HG02938 (cell line): Measurements from ENCODE around the gene COQ9.

Experiments
- ATAC-seq: cut with Tn5 transposase; IDR thresholded peaks from one replicate; pipeline ENCODE4 v1.9.1; 2021; ENCODE audit warnings: mild to moderate bottlenecking, moderate library complexity; ENCODE audit not compliant: unreplicated experiment

COQ9 gene

DNA sequence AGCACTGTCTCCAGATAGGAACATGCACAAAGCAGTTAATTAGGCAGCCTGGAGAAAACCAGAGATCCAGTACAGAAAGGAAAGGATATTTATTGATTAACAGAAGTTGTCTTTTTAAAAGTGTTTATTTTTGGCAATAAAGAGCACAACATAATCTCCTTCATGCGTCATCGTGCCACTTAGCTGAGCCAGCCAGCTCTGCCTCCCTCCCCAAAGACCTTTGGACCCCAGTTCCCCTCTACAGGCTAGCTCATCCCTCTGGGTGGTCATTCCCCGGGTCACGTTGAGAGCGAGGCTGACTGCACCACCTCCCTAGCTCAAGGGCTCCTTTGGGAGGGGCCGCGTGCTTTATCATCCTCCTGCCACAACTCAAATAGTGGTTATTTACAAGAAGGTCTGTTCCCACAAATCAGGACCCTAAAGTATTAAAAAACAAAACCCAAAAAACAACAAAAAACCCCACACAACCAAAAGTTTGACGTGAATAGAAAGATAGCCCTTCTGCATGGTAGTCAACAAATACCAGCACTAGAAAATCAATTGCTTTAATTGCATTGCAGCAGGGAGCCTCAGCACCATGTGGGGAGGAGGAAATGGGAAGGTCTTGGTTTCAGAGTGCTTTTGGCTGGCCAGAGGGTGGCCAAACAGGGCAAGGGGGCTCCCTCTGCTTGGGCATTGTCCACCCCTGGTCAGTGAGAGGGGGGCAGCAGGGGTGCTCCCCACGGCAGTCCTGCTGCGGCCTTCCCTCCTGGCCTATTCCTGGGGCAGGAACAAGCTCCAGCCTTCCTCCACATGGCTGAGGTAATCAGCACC is 24.8 kb downstream of the COQ9 start:
- ATAC-seq: no peak

- ATAC-seq: no peak
These were observed 25.4 kb downstream of the COQ9 start for GRCh38 chr16:57472665-57473060.

- ATAC-seq: no peak
These were observed 26.0 kb downstream of the COQ9 start for GRCh38 chr16:57473176-57473840.

DNA sequence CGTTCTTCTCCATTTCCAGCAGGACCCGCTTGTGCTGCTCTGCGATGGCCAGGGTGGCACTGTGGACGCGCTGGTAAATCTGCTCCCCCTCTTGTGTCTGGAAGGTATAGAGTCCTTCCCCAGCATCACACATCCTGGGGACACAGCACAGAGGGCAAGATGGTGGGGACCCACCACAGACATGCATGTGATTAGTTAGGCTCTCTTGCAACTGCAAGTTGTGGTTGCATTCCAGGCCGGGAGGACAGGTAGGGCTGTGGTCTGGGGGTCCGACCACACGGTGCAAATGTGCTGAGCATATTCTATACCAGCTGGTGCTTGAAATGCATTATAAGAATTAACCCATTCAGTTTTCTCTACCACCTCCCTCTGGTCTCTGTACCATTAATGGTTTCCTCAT is 26.6 kb downstream of the COQ9 start:
- no peak for ATAC-seq

DNA sequence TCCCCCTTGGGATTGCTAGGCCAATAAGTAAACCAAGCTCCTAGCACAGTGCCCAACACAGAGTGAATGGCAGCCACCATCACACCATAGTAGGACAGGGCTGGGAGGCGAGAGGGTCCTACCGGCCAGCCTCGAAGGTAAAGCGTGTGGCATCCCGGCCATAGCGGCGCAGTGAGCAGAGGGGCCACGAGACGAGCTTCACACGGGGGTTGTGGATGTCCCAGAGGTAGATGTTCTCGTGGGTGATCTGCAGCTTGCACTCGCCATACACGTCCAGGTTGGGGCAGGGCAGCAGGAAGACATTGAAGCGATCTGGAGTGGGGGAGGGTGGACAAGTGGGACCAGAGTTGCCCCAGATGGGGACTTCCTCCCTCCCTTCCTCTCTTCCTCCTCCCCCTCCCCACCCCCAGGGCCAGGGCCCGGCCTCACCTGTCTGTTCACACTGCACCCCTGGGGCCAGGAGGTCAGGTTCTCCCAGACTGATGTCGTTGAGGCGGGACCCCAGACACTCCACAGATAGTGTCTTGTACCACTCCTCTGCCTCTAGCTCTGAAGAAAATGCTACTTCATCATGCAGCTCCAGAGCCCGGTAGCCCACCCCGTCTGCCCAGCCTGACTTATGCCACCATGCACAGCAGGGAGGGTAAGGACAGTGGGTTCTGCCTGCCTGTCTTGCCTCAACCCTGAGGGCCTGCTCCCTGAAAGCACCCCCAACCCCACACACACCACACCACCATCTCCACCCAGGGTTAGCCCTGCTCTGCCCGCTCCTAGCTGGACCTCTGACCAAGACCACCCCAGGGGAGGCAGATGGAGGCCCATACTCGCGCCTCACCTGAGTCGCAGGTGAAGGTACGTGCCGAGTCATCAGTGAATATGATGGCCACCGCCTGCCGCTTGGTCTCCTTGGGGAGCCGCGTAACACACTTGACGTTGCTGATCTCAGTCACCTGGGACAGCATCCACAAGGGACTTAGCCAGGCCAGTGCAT is 27.7 kb downstream of the COQ9 start:
- no peak for ATAC-seq

DNA sequence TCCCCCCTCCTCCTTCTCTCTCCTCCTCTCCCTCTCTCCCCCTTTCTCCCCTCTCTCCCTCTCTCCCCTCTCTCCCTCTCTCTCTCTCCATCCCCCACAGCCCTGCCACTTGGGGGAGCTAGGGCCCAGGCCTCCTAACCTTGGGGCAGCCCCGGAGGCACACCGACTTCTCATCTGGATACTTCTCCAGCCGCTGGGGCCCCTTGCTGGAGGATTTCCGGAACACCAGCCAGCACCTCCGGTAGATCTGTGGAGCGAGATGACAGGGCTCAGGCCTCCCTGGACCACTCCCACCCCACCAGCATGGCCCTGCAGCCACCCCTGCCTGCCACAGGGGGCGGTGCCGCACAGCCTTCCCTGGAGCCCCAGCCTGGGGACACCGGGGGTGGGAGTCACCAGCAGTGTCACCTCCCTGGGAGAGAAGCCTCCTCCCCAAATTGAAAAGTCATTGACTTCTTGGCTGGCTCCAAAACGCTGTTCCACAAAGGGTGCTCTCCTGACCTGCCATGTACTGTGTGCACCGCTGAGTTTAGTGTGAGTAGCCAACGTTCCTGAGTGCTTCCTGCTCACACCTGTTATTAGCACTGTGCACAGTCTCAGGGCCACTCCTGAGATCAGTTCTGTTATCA is 28.5 kb downstream of the COQ9 start:
- peak; percentile 85 for ATAC-seq

GRCh38 chr16:57476546-57477410 is 29.5 kb downstream of the COQ9 start:
- no peak for ATAC-seq

- no peak for ATAC-seq
These were observed 30.4 kb downstream of the COQ9 start for GRCh38 chr16:57477531-57478202.

DNA sequence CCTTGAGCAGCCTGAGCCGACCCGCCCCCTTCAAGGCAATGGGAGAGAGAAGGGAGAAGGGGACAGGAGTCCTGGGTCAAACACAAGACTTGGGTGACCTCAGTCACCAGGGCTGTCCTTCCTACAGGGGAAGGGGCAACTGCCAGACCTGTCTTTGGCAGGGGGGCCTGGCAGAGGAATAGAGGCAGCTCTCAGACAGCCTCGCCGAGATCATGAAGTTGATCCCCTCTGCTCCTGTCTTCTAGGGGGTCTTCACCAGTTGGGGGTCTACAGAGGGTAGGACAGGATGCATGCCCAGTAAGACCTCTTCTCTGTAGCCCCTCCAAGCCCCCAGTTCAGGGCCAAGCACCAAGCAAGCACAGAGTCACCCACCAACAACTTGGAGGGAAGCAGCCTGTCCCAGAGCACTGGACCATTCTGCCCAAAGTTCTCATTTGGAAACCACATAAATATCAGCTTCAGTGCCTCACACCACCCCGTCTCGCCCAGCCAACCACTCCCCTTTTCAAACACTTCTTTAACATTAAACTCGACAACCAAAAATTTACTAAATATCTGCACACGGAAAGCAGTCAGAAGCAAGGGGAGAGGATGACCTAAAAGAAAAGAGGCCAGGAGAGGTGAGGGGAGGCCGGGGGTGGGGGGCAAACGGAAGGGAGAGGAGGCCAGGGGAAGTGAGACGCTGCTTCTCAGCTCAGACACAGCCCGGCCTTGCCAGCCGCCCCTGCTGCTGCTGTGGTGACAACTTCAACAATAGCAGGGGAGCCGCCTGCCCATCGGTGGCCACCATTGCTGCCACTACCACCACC is 31.3 kb downstream of the COQ9 start:
- no peak for ATAC-seq

DNA sequence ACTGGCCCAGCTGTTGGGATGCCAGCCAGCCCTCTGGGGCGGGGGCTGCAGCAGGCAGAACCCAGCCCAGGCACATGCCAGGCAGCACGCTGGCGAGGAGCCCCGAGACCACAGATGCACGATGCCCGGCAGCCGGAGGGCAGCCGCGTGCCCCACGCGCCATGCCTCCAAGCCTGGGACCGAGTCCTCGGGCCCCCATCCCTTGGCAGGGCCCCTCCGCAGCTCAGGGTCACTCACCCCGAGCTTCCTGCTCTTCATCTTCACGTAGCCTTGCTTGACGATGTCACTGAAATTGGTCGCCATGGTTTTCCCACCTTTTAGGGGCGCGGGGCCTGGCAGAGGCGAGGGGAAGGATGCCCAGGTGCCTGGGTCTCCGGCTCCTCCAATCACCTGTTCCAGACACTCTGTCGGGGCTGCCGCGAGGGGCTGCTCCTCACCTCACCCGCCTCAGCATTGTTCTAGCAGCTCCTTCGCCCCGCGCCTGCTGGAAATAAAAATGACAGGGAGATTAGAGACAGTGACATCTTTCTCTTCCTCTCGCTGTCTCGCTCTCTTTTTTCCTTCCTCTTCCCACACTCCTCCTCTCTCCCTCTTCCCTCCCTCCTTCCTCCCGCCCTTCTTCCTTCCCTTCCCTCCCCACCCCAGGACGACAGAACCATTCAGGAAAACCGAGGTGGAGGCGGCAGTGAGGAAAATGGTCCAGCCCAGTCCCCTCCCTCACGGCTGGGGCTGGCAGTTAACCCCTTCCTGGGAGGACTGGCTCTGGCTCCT is 32.1 kb downstream of the COQ9 start:
- ATAC-seq: no peak

- no peak for ATAC-seq
These were observed 32.9 kb downstream of the COQ9 start for GRCh38 chr16:57479976-57480753.

- no peak for ATAC-seq
These were observed 33.5 kb downstream of the COQ9 start for GRCh38 chr16:57480754-57481230.

GRCh38 chr16:57481421-57481820 is 34.1 kb downstream of the COQ9 start:
- ATAC-seq: no peak

GRCh38 chr16:57482845-57483545 is 35.7 kb downstream of the COQ9 start:
- no peak for ATAC-seq

DNA sequence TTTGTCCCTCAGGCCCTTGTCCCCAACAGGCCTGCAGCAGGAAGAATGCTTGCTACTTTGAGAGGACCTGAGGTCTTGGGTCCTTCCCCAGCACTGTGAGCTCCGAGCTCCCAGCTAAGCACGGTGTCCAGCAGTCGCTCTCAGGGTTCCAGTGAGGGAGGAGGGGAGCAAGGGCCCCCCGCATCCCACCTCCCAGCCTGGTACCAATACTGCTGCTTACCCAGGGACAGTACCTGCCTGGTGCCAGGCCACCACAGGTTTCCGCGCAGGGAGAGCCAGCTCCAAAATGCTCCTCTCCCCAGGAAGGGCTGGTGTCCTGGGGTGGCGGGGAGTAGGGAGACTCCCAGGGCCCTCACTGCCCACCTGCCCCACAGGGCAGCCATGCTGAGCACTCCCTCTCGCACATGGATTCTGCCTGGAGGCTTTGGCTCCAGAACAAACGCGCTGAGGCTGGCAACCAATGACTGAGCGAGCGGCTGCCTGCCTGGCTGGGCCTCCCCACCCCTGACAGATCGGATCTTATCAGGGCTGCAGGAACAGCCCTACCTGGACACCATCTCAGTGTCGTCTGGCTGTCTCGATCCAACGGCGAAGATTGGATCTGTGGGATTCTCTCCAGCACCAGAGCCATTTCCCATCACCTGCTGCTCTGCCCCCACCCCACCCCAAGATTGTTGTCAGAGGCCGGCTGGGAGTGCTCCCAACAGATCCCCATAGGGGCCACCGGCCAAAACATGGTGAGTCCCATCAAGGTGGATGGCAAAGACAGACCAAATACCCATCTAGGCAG is 36.6 kb downstream of the COQ9 start:
- ATAC-seq: no peak
